Lower leg skin (tissue), 4 donors: ENCODE results near the gene BUB1B. TPM values are rescaled to one million over a fixed set of nuclear protein-coding genes. Genes with fewer than 3 reads are reported as not detected.
"Not testable (repeated sequence)": the region's sequence is repeated elsewhere in the genome, so short reads cannot be mapped to it uniquely, and the experiment has no call there.

ENCODE experiments used
- DNase-seq, 2 donors: peaks; one replicate each; pipeline ENCODE4 v3.0.0-alpha.2; 2019; ENCODE audit warnings: low spot score in 2 of 2
- H3K4me3 ChIP-seq: fragments of 200-600 bp; sonication (generic); 2 replicates; pipeline ENCODE4 v1.5.1; 2017; ENCODE audit warnings: mild to moderate bottlenecking, low read depth; ENCODE audit not compliant: poor library complexity, severe bottlenecking
- POLR2A ChIP-seq, 2 donors: fragments of 450-650 bp; IDR thresholded peaks; one replicate each; pipeline ENCODE4 v1.6.1; 2016 to 2017; ENCODE audit warnings: antibody characterized with exemption in 2 of 2, mild to moderate bottlenecking in 1 of 2, moderate library complexity in 1 of 2
- WGBS, 2 donors: methylation state at CpG; one replicate each; pipeline ENCODE4 v1.1.5; 2018; 5-methylcytosine and 5-hydroxymethylcytosine counted together
- intact Hi-C: fragments of 100-400 bp; cut with DNase I; formaldehyde crosslinking; loops from one replicate; pipeline ENCODE4 v1.15.0; 2023; ENCODE audit warnings: low total_unique reads
- total RNA-seq, 4 donors: library from RNA; depleted of rRNA; stranded (reverse); fragments of >200 nt; gene quantifications; one replicate each; pipeline ENCODE4 v1.1.0, GENCODE V29; 2016
- TF ChIP-seq, protein P1 (sequence below), 3 donors: fragments of 450-650 bp; IDR thresholded peaks; one replicate each; pipeline ENCODE4 v1.5.1; 2016; ENCODE audit warnings: antibody characterized with exemption in 3 of 3, mild to moderate bottlenecking in 3 of 3, moderate library complexity in 2 of 3

Gene BUB1B
- total RNA-seq, 4 donors from 2014 or later: 1.3 to 4.5 (median 2.1) TPM

DNA sequence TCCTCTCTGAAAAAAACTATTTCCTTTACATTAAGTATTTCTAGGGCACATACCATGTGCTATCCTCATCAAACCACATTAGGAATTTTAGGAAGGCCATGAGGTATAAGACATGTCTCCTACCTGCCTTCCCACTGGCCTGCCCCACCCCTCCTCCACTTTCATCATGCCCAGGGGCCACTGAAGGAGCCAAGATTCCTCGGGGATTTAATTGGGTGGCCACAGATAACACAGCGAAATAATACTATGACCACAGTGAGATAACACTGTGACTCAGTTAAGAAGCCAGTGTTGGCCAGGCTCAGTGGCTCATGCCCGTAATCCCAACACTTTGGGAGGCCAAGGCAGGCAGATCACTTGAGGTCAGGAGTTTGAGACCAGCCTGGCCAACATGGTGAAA is 42.4 kb upstream of the BUB1B start:
- peak in 1 of 2 donors; percentile 43 for DNase-seq
- TF ChIP-seq POLR2A (IDR thresholded peaks at IDR 0.05): no peak
- TF ChIP-seq, protein P1, sequence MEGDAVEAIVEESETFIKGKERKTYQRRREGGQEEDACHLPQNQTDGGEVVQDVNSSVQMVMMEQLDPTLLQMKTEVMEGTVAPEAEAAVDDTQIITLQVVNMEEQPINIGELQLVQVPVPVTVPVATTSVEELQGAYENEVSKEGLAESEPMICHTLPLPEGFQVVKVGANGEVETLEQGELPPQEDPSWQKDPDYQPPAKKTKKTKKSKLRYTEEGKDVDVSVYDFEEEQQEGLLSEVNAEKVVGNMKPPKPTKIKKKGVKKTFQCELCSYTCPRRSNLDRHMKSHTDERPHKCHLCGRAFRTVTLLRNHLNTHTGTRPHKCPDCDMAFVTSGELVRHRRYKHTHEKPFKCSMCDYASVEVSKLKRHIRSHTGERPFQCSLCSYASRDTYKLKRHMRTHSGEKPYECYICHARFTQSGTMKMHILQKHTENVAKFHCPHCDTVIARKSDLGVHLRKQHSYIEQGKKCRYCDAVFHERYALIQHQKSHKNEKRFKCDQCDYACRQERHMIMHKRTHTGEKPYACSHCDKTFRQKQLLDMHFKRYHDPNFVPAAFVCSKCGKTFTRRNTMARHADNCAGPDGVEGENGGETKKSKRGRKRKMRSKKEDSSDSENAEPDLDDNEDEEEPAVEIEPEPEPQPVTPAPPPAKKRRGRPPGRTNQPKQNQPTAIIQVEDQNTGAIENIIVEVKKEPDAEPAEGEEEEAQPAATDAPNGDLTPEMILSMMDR (IDR thresholded peaks at IDR 0.05): no peak
- no peak overlapping the region for H3K4me3 ChIP-seq
- WGBS, 2 donors: 71 to 77% methylated on average over 3 of the region's 3 CpGs
- intact Hi-C loops: no loop called here

DNA sequence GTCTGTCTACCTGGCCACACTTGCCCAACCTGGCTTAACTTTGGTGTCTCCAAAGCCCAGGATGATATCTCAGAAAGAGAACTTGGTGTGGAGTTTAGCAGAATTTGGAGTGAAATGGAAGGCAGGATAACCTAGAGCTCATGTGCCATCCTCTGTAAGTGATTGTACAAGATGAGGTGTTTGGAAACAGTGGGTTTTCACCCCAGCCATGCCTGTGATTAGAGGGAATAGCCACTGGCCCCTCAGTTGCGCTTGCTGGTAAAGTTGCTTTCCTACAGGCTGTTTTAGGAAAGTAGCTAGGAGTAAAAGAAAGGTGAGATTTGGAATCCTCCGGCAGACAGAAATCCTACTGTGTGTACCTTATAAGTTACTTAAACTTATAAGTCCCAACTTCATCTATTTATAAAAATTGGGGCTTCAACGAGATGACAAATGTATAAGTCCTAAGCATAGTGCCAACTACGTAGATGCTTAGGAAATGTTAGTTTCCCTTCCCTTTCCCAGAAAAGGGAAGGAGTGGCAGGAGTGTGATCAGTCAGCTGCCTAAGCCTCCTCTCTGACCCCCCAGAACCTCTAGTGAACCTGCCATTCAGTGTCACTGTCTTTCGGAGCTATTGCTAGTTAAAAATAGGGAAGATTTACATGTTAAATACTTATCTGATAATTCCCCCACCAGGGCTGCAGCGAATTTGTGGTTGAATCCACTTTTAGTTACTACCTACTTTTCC is 38.8 kb upstream of the BUB1B start:
- no peak overlapping the region for H3K4me3 ChIP-seq
- DNase-seq: peak in 1 of 2 donors; percentile 62
- TF ChIP-seq, protein P1 (IDR thresholded peaks at IDR 0.05): no peak
- TF ChIP-seq POLR2A (IDR thresholded peaks at IDR 0.05): no peak
- 79 to 82% methylated on average over 6 of the region's 6 CpGs for WGBS, 2 donors
- intact Hi-C loops: no loop called here

DNA sequence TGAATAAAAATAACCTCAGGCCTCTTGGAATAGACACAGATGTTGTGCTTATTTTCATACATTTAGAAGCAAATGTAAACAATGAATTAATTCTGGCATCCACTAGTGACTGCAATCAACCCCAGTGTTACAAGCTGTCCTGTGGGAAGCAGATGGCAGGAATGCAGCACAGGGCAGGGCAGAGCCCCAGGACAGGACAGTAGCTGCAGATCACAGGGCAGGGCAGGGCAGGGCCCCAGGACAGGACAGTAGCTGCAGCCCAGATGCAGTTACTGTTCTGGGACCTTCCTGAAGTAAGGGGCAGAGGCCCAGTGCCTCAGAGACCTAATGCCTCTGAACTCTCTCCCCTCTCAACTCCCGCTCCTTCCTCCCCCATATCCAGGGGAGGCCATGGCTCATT is 37.9 kb upstream of the BUB1B start:
- 88 to 100% methylated on average over 1 of the region's 1 CpG for WGBS, 2 donors
- intact Hi-C loops, H3K4me3 ChIP-seq: not testable (repeated sequence)
- DNase-seq: peak in 1 of 2 donors; percentile 59

DNA sequence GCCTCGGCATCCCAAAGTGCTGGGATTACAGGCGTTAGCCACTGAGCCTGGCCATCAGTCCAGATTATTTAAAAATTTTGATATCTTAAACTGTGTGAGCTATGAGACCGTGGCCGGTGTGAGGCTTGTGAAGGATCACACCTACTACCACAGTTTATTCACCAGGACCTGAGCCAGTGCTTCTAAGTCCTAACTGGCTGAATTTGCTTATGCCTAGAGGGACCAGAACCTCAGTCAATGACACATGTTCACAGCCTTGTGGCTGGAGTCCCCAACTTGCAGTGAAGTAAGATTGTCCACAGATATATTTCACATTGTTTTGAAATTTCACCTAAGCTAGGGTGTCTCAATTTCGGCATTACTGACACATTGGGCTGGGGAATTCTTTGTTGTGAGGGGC is 37.0 kb upstream of the BUB1B start:
- intact Hi-C loops, H3K4me3 ChIP-seq: not testable (repeated sequence)
- 94% methylated on average over 5 of the region's 5 CpGs for WGBS, 2 donors
- peak in 1 of 2 donors; percentile 26 for DNase-seq

DNA sequence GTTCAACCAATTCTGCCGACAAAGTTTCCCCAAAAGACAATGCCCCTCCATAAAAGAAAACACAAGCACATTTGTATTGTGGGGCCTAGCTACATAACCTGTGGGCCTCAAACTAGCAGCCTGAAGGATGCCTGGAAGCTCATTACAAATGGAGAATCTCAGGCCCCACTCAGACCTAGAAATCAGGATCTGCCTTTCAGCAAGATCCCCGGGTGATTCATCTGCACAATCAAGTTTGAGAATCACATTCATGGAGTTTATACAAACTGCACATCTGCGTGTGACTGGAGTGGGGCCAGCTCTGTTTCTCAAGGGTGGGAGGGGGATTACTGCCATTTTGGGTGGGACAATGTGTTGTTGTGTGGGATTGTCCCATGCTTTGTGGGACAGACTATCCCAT is 36.5 kb upstream of the BUB1B start:
- peak in 1 of 2 donors; percentile 29 for DNase-seq
- H3K4me3 ChIP-seq, intact Hi-C loops: not testable (repeated sequence)
- WGBS, 2 donors: 65 to 69% methylated on average over 3 of the region's 3 CpGs

DNA sequence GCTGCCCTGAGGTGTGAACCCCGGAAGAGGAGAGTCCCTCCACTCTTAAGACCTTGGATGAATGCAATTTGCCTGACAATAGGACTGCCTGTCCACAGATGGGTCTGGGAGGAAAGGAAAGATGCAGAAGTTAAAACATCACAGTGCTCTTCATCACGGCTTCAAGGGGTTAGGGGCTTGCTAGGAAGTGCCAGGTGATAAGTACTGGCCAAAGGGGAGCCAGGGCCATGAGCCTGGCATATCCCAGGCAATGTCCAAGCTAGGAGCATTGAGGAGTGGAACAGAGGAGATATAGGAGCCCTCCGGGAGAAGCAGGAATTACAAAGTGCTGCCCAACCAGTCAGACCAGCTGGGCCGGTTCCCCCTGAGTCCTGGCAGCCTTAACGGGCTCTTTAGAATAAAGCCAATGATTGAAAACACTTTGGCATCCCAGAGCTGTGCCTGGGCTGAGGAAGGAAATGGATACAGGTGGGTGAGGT is 36.0 kb upstream of the BUB1B start:
- 51 to 54% methylated on average over 5 of the region's 5 CpGs for WGBS, 2 donors
- intact Hi-C loops, H3K4me3 ChIP-seq: not testable (repeated sequence)
- peak in 1 of 2 donors; percentile 73 for DNase-seq

DNA sequence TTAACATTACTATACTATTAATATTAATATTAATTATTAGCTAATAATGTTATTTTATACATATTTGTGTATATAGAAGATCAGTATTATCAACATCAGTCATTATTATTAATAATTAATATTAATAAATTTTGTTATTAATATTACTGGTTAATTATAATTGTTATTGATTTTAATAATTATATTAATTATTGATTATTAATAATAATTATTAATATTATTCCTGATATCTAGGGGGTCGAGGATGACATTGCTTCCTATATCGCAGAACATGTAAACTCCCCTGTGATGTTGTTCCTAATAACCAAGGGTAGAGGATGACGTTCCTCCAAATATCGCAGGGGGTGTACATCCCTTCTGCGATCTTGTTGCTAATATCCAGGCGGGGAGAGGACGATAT is 34.9 kb upstream of the BUB1B start:
- peak in 1 of 2 donors; percentile 4 for DNase-seq
- intact Hi-C loops: no loop called here
- WGBS, 2 donors: 92 to 93% methylated on average over 7 of the region's 7 CpGs

More for the DNA sequence above, 34.9 kb upstream of the BUB1B start:
- no peak overlapping the region for H3K4me3 ChIP-seq
- TF ChIP-seq POLR2A (IDR thresholded peaks at IDR 0.05): no peak
- TF ChIP-seq, protein P1 (IDR thresholded peaks at IDR 0.05): no peak
